ENCODE data around the gene LRRC32.
"Not testable (repeated sequence)": the region's sequence is repeated elsewhere in the genome, so short reads cannot be mapped to it uniquely, and the experiment has no call there.

Gene LRRC32

GRCh38 chr11:76644591-76644990 is 26.0 kb downstream of the LRRC32 start:
- DNase-seq: peak; percentile 7

- not testable (repeated sequence) for DNase-seq
These were observed 26.8 kb downstream of the LRRC32 start for GRCh38 chr11:76643711-76644110.

DNA sequence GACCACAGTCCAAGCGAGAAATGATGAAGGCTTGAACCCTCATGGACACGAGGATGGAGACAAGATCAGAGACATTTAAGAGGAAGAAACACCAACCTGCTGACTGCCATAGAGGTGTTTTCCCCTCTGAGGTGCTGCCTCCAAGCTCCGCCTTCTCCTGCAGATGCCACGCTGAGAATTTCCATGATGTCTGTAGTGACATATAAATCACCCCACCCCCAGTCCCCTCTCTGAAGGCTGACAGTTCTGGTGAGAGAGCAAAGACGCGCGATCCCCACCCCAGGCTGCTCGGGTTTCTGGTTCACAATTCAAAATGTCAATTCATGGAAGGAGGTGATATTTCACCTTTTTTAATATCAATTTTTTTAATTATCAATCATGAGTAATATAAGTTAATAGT is 28.2 kb downstream of the LRRC32 start:
- no peak for DNase-seq

- DNase-seq: no peak
These were observed 28.6 kb downstream of the LRRC32 start for GRCh38 chr11:76641905-76642304.

DNA sequence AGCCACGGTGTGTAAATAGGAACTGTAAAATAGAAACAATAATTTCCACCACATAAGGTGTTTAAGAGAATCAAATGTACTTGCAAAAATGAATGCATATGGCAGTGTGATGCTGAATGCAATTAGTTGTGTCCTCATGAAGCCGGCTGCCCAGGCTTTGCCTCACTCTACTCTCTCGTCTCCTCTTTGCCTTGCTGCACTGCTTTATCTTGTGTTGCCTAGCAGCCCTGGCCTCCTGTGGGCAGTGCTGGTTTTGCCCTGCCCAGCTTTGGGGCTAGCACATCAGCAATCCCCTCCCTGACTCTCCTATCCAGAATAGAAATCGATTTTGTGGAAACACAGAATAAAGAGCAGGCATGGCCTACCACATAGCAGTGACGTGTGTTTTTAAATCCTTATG is 30.0 kb downstream of the LRRC32 start:
- DNase-seq: no peak

GRCh38 chr11:76639621-76640020 is 30.9 kb downstream of the LRRC32 start:
- peak; percentile 7 for DNase-seq

- peak; percentile 14 for DNase-seq
These were observed 32.0 kb downstream of the LRRC32 start for GRCh38 chr11:76638270-76639197.

DNA sequence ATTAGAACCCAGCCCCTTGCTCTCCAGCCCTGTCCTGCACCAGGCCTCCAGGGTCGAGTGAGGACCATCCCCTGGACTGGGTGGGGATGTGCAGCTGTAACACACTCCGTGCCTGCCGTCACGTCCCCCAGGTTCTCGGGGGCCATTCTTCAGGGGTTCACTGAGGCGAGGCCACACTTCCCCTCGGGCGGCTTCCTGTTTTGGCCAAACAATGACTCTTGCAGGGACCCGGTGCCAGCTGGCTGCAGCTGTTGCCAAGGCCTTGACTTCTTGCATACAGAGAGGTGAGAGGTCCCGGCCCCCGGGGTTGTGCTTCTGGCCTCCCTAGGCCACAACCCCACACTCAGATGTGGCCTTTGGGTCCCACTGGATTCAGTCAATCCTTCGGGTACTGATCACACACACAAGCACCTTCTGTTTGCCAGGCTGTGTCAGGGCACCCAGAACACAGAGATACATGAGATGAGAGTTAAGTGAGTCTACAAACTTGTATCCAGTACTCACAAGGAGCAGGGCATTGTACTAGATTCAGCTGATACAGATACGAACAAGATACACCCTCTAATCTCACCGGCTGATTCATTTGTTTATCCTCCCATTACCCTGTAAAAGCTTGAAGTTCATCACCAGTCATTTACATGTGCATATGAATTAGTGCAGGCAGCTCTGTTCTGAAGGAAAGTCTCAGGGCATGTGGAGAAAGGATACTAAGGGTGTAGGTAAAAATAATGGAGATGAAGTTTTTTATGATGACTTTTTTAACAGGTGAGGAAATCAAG is 32.9 kb downstream of the LRRC32 start:
- DNase-seq: peak; percentile 75

GRCh38 chr11:76636826-76637460 is 33.6 kb downstream of the LRRC32 start:
- DNase-seq: no peak

GRCh38 chr11:76635991-76636738 is 34.4 kb downstream of the LRRC32 start:
- no peak for DNase-seq

DNA sequence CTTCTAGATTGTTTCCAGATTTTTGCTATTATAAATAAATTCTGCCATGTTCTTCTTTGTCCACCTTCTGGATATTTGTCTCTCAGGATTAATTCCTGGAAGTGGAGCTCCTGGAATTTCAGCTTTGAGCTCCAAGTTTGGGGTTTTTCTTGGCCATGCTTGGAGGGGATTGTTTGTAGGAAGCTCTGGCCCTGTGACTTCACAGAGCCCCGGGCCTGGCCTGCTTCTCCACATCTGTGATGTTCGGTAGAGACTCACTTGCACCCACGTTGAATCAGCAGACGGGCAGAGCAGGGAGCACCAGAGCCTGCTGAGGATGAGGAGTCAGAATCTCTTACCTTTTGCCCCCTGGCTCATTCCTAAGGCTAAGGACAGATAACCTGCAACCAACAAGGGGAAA is 35.7 kb downstream of the LRRC32 start:
- DNase-seq: peak; percentile 76

DNA sequence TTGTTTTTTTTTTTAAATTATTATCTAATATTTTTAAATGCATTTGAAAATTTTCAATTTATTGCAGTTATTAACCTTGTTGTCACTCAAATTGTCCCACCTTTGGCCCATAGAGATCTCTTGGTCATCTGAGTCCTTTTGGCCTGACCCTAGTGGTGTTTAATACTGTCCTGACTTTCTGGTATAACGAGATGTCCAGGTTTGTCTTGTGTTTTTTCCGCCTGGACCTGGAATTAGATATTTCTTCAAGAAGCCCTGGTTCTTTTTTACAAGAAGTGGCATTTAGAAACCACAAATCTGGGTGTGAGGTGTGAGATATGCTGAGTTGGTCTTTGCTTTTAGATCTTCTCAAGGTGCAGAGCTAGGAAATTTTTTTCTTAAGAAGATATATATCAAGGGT is 38.1 kb downstream of the LRRC32 start:
- DNase-seq: no peak

DNA sequence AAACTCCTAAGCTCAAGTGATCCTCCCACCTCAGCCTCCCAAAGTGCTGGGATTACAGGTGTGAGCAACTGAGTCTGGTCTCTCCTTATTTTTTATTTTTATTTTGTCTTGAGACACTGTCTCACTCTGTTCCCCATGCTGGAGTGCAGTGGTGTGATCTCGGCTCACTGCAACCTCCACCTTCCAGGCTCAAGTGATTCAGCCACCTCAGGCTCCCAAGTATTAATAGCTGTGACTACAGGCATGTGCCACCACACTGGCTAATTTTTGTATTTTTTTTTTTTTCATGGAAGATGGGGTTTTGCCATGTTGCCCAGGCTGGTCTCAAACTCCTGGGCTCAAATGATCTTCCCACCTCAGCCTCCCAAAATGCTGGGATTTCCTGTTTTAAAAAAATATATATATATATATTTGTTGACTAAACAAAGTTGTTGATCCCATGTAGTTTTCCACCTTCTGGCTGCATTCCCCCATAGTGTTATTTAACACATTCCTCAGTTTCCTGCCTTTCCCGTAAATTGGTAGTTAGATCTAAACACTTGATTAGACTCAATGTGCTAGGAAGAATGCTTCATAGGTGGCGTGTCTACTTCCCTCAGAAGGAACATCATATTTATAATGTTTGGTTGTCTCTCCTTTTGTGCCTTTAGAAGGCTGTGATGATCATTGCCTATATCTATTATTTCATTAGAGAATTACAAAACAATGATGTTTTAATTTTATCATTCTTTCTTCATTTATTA is 38.8 kb downstream of the LRRC32 start:
- DNase-seq: no peak

GRCh38 chr11:76630600-76631281 is 39.8 kb downstream of the LRRC32 start:
- no peak for DNase-seq

DNA sequence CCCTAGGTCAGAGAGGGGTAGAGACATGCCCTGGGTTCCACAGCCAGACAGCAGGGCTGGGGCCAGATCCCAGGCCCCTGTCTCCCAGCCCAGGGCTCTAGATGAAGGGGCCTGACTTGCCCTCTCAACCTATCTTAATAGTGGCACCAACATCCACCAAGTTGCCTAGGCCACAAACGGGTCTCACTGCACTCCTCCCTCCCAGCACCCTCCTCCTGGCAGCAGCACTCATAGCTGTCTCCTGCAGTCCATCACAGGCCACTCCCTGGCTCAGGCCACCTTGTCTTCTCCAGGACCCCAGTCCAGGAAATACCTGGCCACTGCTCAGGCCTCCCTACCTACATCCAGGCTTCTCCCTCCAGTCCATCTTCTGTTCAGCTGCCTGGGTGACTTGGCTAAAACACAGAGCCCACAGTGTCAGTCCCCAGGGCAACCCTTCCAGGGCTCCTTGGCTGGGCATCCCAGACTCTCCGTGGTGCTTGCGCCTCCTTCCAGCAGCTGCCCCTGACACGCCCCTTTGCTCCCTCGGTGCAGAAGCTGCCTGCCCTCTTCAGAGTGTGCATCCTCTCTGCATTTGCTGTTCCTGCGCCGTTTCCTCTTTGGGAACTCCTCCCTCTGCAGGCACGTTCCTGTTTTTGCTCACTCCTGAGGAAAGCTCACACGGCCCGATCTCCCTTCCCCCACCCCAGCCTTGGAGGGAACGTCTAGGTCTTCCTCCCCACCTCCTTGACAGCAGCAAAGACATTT is 40.5 kb downstream of the LRRC32 start:
- DNase-seq: peak; percentile 73

GRCh38 chr11:76629116-76629852 is 41.3 kb downstream of the LRRC32 start:
- peak; percentile 74 for DNase-seq

DNA sequence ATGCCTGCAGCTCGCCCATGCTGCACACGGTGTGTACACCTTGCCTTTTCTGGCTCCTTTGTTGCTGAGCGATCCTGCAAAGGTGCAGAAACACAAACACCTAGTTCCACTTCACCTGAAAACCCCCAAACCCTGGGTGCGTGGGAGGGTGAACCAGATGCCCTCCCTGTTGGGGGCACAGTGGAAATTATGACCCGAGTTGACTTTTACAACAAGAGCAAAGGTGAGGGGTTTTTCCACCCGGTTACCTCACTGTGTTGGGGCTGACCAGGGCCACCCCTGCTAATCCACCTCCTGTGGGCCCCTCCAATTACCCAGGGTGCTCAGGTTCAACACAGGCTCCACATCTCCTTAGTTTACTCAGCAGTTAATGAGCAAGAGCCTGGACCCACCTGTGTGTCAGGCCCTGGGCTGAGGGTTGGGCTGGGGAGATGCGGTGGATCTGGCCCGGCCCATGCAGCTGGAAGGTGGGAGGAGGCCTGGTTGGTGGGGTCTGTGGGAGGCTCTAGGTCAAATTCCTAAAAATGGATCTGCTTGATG is 42.1 kb downstream of the LRRC32 start:
- DNase-seq: no peak

GRCh38 chr11:76627606-76628005 is 42.9 kb downstream of the LRRC32 start:
- DNase-seq: no peak

GRCh38 chr11:76626921-76627401 is 43.6 kb downstream of the LRRC32 start:
- DNase-seq: peak; percentile 80
